Nucleus accumbens (tissue), 56 donors: ENCODE results near the gene KRTAP10-11.
"Not testable (repeated sequence)": the region's sequence is repeated elsewhere in the genome, so short reads cannot be mapped to it uniquely, and the experiment has no call there.

Source experiments
- DNase-seq, 56 donors: peaks; one replicate each; lab custom pipeline; 2025; lab: John Stamatoyannopoulos, UW

KRTAP10-11 gene

DNA sequence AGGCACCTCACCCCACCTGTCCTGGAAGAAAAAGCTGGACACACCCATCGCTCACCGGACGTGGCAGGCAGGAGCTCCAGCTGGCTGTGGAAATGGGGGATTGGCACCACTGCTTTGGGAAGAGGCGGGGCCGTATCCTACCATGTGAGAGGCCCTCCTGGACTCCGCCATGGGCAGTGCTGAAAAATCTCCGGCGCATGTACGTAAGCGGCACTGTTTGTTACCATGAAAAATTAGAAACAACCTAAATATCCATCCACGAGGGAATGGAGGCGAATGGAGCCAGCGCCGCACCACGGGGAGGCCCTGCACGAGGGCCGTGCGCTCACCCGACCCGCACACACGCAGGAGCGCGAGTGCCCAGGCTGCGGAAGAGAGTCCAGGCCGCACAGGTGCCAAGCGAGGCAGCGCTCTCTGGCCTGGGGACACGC is 31.2 kb upstream of the KRTAP10-11 start:
- DNase-seq, result no peak

GRCh38 chr21:44615466-44615865 is 30.7 kb upstream of the KRTAP10-11 start:
- no peak for DNase-seq

GRCh38 chr21:44615911-44616590 is 30.2 kb upstream of the KRTAP10-11 start:
- no peak for DNase-seq

DNA sequence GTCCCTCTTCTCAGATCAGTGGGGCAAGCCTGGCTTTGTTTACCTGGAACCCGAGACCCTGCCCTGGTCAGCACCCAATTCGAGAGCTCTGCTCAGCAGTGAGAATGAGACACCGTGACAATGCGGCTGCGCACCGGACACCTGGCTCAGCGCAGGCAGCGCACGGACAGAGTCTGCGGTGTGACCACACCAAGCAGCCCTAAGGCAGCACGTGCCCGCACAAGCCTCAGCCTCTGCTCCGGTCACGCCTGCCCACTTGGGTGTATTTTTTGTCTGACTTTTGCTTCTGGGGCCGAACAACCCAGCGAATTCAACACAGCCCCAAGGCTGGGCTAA is 29.7 kb upstream of the KRTAP10-11 start:
- no peak for DNase-seq

DNA sequence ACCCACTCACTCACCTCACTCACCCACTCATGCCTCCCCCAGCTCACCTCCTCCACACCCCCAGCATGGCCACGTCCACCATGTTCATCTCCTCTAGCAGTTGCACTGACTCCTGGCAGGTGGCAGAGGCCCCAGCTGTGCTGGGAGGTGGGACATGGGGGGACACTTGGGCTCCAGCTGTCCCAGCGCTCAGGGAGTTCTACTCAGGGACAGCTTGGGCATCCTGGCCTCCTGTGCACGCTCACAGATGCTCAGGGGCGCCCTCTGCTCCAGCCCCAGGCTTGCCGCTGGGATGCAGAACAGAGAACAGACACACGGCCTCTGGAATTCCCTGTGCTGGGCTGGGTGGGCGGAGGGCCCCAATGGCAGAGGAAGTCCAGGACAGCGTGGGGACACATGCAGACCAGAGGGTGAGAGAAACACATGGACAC is 29.1 kb upstream of the KRTAP10-11 start:
- DNase-seq, result no peak

DNA sequence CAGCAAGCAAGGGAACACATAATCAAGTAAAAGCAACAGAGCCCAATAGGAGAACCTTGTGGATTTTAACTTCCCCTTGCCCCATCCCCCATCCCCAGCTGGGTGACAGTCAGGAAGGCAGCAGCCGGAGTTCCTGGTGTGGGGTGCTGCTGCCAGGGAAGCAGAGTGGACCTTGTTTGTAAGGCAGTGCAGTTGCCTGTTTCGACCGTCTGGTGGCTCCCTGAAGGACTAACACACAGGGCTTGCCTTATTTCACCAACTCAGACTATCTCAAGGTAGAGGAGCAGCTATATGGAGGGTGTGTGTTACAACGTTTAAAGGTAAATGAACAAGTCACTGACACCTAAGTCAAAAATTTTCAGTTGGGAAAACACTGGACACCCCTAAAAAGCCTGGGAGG is 27.7 kb upstream of the KRTAP10-11 start:
- peak in 1 of 56 donors; percentile 4 for DNase-seq

- no peak for DNase-seq
Observed at GRCh38 chr21:44618909-44619308, 27.3 kb upstream of the KRTAP10-11 start.

DNA sequence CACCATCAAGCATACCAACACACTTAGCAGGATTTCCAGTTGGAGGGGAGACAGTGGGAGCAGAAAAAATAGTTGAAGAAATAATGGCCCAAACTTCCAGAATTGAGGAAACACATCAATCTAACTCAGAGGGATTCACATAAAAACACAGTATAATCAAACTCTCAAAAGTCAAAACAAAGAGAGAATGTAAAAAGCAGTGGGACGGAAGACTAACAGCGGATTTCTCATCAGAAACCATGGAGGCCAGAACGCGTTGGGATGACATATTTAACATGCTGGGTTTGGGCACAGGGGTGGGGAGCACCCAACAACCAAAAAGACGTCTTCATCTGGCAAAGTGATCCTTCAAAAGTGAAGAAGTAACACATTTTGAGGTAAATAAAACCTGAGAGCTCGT is 26.3 kb upstream of the KRTAP10-11 start:
- no peak for DNase-seq

DNA sequence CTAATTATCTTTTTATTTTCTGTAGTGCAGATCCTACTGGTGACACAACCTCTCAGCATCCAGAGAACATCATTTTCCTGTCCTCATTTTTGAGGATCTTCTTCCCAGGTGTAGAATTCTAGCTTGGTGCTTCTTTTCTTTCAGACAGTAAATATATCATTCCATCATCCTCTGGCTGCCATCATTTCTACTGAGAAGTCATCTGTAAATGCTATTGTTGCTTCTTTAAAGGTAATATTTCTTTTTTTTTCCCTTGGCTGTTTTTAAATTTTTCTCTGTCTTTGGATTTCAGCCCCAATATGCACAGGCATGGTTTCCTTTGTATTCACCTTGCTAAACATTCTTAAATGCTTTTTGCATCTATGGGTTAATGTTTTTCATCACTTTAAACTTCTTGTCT is 22.6 kb upstream of the KRTAP10-11 start:
- no peak for DNase-seq

- no peak for DNase-seq
Observed at GRCh38 chr21:44625756-44626155, 20.5 kb upstream of the KRTAP10-11 start.

DNA sequence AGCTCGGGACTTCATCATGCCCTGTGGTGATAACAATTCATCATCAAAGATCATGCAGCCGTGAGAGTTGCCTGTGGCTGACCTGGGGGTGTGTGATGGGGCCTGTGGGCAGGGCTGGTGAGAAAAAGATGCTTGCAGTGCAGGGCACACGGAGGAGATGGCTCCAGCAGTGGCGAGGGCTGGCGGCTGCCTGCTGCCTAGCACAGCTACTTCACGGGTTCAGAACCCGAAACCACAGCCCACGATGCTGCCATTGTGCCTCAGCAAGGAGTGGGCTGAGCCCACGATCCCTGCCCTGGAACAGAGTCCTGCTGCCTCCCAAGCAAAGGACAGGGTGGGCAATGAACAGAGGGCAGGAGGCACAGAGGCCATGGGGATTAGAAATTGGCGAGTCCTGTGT is 20.0 kb upstream of the KRTAP10-11 start:
- no peak for DNase-seq

DNA sequence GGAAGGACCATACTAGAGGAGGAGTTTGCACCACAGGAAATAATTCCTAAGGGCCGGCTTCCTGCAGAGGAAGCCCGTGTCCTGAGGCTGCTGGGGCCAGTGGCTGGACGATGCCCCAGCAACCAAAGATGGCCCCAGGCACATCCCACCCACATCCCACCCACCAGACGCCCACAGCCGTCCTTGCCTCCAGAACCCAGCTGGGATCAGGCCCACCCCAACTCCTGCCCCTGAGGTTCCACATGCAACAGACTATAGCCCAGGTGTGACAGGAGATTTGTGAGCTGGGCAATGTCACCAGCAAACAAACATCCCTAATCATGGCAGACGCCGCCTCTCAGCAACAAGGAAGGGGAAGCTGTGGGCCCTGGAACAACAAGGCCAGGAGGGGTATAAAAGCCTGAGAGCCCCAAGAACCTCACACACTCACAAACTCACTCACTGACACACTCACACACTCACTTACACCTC is 19.5 kb upstream of the KRTAP10-11 start, which contains the start of gene KRTAP10-9:
KRTAP10-9 (plus strand) TSS at position 421 of the 471 bp plus-strand sequence. CDS start 79 bp downstream, outside the sequence.
- no peak for DNase-seq

GRCh38 chr21:44627181-44627822 is 18.9 kb upstream of the KRTAP10-11 start:
- not testable (repeated sequence) for DNase-seq

DNA sequence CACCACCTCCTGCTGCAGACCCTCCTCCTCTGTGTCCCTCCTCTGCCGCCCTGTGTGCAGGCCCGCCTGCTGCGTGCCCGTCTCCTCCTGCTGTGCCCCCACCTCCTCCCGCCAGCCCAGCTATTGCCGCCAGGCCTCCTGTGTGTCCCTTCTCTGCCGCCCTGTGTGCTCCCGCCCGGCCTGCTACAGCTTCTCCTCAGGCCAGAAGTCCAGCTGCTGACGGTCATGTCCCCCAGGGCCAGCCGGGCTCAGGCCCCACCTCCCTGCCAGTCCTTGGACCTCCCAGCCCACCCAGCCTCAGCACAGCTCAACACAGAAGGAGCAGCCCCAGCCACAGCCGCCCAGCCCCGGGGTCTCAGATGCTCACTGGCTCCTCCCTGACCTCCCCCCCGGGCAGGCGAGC is 18.4 kb upstream of the KRTAP10-11 start:
- not testable (repeated sequence) for DNase-seq

GRCh38 chr21:44628707-44629391 is 17.4 kb upstream of the KRTAP10-11 start:
- no peak for DNase-seq

DNA sequence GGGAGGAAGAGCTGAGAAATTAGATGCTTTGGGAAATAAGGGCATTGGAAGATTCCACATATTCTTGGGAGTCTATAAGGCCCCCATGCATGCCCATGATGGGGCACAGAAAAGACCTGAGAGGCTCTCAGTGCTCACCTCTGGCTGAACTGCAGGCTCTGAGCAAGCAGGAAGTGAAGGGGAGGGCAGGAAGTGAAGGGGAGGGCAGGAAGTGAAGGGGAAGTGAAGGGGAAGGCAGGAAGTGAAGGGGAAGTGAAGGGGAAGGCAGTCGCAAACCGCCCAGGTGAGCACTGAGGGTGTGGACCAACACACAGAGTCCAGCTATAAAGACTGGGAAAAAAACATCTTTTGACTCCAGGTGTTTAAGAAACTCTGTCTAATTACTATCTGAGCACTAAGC is 15.8 kb upstream of the KRTAP10-11 start:
- no peak for DNase-seq

DNA sequence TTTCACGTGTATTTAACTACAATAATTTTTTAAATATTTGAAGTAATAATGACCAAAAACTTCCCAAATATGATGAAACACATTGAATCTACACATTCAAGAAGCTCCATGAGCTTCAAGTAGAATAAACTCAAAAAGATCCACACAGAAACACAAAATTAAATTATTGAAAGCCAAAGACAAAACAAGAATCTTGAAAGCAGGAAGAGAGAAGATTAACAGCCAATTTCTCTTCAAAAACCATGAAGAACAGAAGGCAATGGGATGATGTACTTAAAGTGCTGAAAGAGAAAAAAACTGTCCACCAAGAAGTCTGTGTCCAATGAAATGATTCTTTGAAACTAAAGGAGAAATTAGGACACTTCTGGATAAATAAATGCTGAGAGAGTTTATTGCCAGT is 14.1 kb upstream of the KRTAP10-11 start:
- no peak for DNase-seq

- DNase-seq, result no peak
Observed at GRCh38 chr21:44636209-44637017, 9.8 kb upstream of the KRTAP10-11 start.

DNA sequence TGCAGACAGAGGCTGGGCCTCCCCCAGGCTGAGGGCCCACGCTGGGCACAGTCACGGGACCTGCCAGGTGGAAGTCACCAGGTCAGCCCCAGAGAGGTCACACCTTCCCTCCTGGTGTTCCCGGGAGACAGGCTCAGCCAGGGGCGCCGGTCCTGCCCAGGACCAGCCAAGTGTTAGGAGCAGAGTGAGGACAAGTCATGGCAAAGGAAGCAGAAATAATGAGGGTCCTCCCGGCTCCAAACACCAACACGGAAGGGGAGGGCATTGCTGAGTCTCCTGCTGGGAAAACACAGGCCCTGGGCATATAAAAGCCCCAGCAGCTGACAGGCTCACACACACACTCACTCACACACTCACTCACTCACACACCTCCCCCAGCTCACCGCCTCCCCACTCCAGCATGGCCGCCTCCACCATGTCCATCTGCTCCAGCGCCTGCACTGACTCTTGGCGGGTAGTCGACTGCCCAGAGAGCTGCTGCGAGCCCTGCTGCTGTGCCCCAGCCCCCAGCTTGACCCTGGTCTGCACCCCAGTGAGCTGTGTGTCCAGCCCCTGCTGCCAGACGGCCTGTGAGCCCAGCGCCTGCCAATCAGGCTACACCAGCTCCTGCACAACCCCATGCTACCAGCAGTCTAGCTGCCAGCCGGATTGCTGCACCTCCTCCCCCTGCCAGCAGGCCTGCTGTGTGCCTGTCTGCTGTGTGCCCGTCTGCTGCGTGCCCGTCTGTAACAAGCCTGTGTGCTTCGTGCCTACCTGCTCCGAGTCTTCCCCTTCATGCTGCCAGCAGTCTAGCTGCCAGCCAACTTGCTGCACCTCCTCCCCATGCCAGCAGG is 9.0 kb upstream of the KRTAP10-11 start, which contains the start of gene KRTAP10-10:
KRTAP10-10 (plus strand) TSS at position 339 of the 833 bp plus-strand sequence; CDS start at position 401, 62 bp downstream.
- no peak for DNase-seq
